Erythroblast (primary cell): Measurements from ENCODE around the gene GLRX3.

Experiments used
- GATA1 ChIP-seq: IDR thresholded peaks from 2 replicates; pipeline ENCODE4 v1.6.1; 2011; ENCODE audit warnings: low read depth, mild to moderate bottlenecking, control low read depth, low read length, moderate library complexity
- POLR2A ChIP-seq: IDR thresholded peaks from 2 replicates; pipeline ENCODE4 v1.6.1; 2011; ENCODE audit warnings: mild to moderate bottlenecking, low read length

DNA sequence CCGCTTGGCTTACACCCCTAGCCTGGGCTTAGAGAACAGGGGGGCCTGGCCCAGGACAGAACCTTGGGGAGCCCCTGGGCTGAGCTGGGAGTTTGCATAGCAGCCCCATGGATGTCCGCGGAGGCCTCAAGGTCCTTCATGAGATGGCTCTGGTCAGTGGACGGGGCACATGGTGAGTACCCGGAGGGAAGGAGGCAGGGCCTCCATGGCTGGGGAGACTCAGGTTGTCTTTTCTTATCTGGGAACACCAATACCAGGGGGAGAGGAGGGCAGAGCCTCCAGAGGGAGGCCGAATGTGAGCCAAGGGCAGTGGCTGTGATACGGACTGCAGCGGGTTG is 64.8 kb downstream of the GLRX3 start:
- TF ChIP-seq POLR2A (no peak), GATA1 (no peak)
